SH-SY5Y (cell line): ENCODE measurements around the gene LDLRAD1.

ENCODE experiments used
- GATA2 ChIP-seq: IDR thresholded peaks from 2 replicates; pipeline ENCODE4 v1.6.1; 2011; ENCODE audit warnings: mild to moderate bottlenecking, low read depth, low read length
- GATA3 ChIP-seq: IDR thresholded peaks from 2 replicates; pipeline ENCODE4 v1.6.1; 2011; ENCODE audit warnings: low read depth, mild to moderate bottlenecking, low read length, moderate library complexity

- TF ChIP-seq GATA2 (no peak), GATA3 (no peak)
These were observed 31.5 kb downstream of the LDLRAD1 start for GRCh38 chr1:53986458-53986857.
